ENCODE results near the gene ABHD12B. TPM values are rescaled to one million over a fixed set of nuclear protein-coding genes. Genes with fewer than 3 reads are reported as not detected.
A peak's percentile ranks its signal among the peaks of the same experiment; 100 is the strongest.

The ABHD12B gene
- total and polyA plus RNA-seq, 2 of the 13 experiments (the other 11 are each of a cell fraction or from before 2014, with no cell fraction given): not detected

- TF ChIP-seq ZBTB46 (CRISPR knock-in tag; IDR thresholded peaks at IDR 0.05; ENCODE audit: borderline replicate concordance) (no peak), ZNF329 (CRISPR knock-in tag; IDR thresholded peaks at IDR 0.05; ENCODE audit: low read depth) (peak; percentile 38; the same call in 1 of the 2 replicates), SYNCRIP (IDR thresholded peaks at IDR 0.05; ENCODE audit: insufficient read depth, low read depth, low read length) (no peak), LCORL (IDR thresholded peaks at IDR 0.05) (no peak; the same call in 1 of the 2 replicates), LCORL (CRISPR knock-in tag; IDR thresholded peaks at IDR 0.05) (peak; percentile 96), ZNF512 (CRISPR knock-in tag; IDR thresholded peaks at IDR 0.05) (no peak), SIN3A (IDR thresholded peaks at IDR 0.05; ENCODE audit: borderline replicate concordance, low read depth, low read length) (no peak; the same call in 1 of the 2 replicates), RORA (CRISPR knock-in tag; IDR thresholded peaks at IDR 0.05) (no peak), KLF16 (CRISPR knock-in tag; IDR thresholded peaks at IDR 0.05) (peak in 1 of 2 experiments; percentile 69; a peak in 1 of 4 replicates), ZNF12 (CRISPR knock-in tag; IDR thresholded peaks at IDR 0.05) (0 out of 2 replicates have a peak, but pooled peaks have one; percentile 16), LBX2 (CRISPR knock-in tag; IDR thresholded peaks at IDR 0.05; ENCODE audit: borderline replicate concordance) (no peak), REPIN1 (CRISPR knock-in tag; IDR thresholded peaks at IDR 0.05; ENCODE audit: borderline replicate concordance, low read depth) (no peak), PCBP2 (optimal IDR thresholded peaks at IDR 0.05; ENCODE audit: low read depth, low read length, poor library complexity, severe bottlenecking) (no peak), ZNF589 (CRISPR knock-in tag; conservative IDR thresholded peaks at IDR 0.05) (no peak; the same call in 1 of the 2 replicates), REL (CRISPR knock-in tag; conservative IDR thresholded peaks at IDR 0.05) (peak; percentile 85; the same call in 1 of the 2 replicates), HOXA5 (CRISPR knock-in tag; IDR thresholded peaks at IDR 0.05) (no peak), ZNF639 (CRISPR knock-in tag; conservative IDR thresholded peaks at IDR 0.05) (no peak), TCF7L2 (IDR thresholded peaks at IDR 0.05; ENCODE audit: low read depth, low read length) (no peak)
Observed at GRCh38 chr14:50943943-50944646, 72.2 kb downstream of the ABHD12B start, which contains the start of gene PYGL (continued).
